Measurements from ENCODE around the gene WLS.

WLS gene

DNA sequence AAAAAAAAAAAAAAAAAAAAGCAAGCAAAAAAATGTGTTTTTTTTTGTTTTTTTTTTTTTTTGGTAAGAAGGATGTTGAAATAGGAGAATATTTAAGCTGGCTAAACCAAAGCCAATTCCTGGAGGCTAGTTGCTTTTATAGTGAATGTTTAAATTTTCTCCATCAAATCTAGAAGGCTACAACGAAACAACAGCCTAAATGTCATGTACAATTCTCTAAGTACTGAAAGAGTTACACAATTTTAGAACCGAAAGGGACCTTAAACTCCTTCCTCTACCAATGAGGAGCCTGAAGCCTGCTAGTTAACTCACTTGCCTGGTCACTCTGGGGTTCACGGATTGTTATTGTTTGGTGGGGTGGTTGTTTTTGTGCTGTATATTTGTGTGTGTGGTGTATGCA is 3.5 kb downstream of the WLS start:
- DNase-seq (ENCODE audit: low spot score) = no peak
- FAIRE-seq = no peak

DNA sequence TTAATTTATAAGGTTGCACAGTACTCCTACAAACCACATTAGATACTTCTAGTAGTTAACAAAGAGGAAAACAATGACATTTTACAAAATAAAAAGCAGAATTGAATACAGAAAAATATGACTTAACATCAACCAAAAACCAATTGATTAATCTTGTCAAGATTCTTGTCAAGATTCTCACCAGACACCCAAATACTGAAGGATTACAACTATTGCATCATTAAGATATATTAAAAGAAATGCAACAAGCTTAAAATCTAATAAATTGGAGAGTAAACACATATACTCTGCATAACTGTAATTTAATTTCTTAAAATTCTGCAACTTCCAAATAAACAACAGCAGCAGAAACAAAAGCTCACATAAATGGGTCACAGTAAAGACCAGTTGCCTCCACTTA is 4.7 kb downstream of the WLS start:
- DNase-seq (ENCODE audit: low spot score) = no peak

DNA sequence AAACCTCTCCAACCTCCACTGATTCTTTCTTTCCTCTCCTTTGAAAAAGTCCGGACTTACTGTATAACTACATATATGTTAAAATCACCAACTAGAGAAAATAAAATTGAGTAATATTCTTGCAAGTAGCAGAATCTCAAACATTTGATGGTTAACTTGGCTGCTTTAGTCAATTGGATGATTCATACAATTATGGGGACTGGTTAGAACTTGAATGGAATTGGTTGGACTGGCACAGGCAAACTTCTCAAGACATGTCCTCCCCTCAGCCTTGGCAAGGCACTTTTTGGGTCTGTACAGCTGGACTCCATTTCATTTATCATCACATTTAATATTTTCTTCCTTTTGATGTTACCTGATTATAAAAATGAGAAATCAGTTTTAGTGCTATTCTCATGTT is 6.5 kb downstream of the WLS start:
- FAIRE-seq (no peak), DNase-seq (ENCODE audit: low spot score) (no peak)

More for the DNA sequence above, 4.7 kb downstream of the WLS start:
- FAIRE-seq = no peak

DNA sequence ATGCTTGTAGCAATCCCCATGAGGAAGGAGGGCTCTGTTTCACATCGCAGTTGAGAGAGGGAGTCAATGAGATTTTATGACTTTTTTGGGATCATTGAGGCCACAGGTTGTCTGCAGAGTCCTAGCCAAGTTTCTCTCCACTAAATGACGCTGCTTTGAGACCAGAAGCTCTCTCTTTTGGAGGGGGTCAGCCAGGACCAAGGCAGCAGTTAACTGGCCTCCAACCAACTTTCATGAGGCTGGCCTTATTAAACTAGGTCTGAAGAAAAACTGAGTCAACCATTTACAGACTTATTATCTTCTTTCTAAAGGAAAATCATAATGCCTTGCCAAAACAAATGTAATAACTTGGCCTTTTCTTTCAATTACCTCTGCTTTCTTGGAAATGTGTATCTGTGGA is 8.6 kb downstream of the WLS start:
- DNase-seq (ENCODE audit: low spot score) = no peak
- FAIRE-seq = no peak

DNA sequence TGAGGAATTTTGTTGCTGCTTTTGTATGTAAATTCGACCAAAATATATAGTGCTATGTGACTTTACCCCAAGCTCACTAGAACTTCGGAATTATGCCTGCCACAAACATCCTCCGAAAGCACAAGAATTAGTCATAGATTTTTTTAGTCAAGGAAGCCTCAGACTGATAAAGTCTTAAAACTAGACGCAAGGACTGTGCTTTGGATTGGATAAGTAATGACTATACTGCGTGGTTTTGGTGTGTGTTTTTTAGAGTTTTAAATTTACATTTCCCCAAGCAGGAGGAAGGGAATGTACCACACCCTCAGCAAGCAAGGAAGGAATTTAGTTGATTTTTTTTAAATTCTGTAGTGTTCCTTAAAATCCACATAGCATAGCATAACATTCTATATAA is 10.3 kb downstream of the WLS start:
- FAIRE-seq (no peak), DNase-seq (ENCODE audit: low spot score) (no peak)

DNA sequence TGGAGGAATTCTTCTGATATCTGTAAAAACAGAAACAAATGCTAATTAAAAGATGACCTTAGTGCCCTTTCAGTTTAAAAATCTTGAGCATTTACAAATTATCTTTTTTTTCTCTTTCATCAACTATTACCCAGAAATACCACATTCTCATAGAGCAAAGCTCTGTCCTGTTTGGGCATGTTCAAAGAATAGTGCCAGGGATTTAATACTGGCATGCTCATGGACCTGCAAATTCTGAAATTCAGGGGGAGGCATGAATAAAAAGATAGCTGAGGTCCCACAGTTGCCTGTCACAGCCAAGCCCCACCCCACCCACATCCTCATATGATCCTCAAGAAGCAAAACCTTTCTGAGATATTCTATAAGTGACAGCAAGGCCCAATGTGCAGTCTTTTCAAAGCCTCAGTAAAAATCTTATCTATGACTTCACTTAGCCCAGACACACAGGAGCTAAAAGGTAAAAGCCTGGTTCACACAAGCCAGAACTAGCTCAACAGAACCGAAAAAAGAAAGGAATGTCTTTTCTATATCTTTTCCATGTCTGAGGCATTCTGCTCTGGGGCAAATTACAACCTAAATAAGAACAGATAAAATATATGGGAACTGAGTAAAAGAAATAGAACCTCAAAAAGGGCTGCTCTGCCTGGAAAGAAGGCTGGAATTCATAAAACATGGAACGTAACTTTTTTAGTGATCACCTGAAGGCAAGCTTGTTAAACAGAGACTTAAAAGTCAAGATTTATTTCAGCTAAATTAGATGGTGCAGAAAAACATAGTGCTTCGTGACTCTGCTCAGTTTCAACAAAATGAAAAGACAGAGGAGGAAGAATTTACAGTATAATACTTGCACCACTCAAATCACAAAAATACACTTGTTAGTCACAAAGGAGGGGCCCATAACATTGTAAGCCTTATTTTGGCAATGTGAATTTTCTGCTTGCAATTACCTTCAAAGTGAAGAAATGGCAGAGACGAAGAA is 11.0 kb downstream of the WLS start:
- FAIRE-seq (no peak), DNase-seq (ENCODE audit: low spot score) (no peak)

DNA sequence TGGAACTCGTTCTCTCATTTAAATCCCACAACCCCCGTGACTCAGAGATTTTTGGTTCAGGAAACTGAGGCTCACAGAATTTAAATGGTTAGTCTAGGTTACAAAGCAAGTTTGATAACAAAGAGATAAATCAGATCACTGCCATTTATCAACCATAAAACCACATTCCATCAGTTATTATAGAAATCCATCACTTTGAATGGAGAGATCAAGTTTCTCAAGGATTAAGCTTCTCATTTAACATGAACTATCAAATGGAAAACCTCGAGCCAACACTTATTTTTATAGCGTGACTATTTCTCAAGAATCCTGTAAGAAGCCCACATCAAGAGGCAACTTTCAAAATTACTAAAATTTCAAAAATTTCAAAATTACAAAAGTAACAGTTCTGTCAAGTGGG is 11.9 kb downstream of the WLS start:
- DNase-seq (ENCODE audit: low spot score) (no peak), FAIRE-seq (no peak)

DNA sequence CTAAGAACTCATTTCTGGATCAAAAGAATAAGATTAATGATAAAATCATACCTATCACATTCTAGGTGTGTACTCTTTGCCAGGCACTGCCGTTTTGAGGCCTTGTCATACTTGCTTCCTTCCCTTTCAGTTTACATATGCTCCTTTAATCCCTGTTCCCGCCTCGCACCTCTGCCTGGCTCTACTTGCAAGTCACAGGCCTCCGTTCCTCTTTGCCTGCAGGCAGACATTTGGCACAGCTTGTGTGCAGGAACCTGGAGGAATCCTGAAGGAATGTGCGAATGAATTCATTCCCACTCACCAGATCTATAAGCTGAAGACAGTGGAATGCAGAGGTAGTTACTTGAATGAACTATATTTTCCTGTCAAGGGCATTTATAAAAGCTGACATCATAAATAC is 13.8 kb downstream of the WLS start:
- FAIRE-seq (no peak), DNase-seq (ENCODE audit: low spot score) (no peak)

DNA sequence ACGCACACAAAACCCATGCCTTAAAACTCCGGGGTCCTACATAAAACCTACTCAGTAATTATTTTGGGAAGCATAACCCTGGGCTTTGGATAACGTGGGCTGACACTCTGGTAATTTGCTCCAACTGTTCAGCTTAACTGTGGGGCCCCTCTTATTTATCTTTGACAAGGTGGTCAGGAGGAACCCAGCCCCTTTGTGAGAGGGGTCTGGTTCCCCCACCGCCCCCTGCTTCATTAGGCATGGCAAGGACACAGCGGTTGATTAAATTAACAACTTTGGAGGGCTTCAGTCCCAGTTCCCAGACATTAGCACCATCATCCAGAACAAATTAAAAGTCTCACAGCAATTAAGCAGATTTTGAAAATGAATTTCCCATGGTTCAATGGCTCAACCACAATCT is 14.7 kb downstream of the WLS start:
- no peak for FAIRE-seq
- no peak for DNase-seq (ENCODE audit: low spot score)

DNA sequence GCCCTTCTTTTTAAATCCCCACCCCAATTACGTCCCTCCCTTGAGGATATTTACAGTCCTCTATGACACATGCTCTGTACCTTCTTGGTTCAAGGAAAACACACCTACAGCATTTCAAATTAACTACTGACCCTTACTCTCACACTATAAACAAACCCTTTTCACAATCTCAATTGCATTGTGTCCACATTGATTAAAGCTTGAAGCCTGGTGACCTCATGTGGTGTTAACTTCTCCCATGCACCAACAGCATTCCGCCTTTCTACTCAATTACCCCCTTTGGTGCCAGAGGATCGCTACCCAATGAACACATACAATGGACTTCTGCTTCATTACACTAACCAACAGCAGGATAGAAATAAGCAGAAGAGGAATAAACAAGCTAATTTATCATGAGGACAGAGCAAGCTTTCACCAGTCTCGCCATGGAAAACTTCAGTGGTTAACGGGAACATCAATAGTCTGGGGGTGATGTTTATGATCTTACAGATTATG is 15.2 kb downstream of the WLS start:
- FAIRE-seq (peak; percentile 9), DNase-seq (ENCODE audit: low spot score) (no peak)

DNA sequence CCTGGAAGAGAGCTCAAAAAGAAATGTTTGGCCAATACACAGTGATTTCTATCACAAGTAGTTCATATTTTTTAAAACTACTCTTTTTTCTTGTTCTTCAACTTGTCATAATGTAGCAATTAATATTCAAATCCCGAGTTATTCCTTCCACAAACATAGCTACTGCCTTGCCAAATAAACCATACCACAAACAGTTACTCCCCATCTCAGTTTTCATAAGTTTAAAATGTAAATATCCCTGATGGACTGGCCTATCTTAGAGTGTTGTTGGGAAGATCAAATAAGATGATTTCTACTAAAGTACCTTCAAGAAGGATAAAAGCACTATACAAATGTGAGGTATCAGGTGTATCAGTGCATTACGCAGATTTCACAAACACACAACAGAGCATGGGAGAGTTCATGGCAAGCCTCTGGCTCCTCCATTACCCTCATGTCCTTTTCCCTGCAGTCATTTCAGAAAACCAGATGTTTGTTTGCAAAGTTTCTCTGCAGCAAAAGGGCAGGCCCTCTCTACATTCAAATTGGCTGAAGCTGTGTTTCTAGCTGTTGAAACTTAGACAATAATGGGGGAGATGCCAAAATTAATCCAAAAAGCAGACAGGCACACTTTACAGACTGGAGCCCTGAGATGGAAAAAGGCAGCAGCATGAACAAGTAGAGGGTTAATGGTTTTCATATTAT is 16.1 kb downstream of the WLS start:
- FAIRE-seq = no peak
- no peak for DNase-seq (ENCODE audit: low spot score)

DNA sequence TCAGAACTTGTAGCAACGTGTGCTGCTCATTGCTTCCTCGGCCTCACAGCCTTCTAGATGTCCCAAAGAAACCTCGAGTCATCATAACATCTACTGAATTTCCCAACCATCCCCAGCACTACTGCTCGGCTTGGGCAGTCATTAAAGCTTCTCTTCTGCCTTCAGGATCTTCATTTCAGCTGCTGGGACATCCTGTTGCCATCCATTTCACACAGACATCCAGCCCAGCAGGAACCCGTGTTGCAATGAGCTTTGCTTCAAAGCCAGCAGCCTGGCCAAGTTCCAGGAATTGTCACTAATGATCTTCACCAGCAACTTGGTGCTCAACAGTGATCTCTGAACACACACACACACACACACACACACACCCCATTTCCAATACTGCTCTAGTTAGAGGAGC is 18.5 kb downstream of the WLS start:
- DNase-seq (ENCODE audit: low spot score) = no peak
- no peak for FAIRE-seq

DNA sequence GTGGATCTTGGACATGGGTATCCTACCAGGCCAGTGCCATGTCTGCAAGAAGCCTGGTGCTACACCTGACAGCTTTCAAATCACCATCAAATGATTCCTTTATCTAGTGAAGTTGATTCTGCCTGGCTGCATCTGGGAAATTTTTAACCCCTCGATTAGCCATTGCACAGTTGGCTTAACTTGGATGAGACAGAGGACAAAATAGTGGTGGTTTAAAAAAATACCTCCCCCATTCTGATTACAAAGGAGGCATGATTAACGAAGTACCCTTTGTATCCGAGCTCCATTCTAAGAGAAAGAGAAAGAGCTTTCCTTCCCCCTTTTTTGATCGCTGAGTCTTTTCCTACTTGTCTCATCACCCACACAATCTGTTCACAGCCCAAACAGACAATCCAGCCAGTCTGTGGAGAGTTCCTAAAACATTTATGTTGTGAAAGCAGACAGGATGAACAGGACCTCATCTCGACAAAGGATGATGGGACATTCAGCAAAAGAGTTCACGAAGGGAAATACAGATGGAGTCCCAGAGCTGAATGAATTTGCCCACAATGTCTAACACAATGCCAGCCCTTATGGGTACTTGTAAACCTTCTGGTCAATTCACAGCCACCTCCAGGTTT is 20.5 kb downstream of the WLS start:
- FAIRE-seq (no peak), DNase-seq (ENCODE audit: low spot score) (no peak)

DNA sequence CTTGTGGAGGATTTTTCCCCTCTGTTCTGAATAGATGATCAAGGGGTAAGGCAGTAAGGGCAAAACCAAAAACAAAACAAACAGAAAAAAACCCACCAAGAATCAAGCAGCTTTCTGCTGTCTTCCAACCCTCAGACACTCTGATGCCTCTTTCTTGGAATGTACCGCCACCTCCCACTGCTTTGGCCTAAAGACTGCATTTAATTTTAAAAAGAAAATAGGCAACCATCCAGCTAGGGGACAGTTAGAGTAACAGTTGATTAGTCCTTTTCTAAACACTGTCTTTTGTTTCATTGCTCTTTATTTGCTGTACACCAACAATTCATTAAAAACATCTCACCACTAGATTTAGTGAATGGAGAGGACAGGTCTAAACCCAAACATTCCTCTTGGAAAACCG is 21.5 kb downstream of the WLS start:
- no peak for FAIRE-seq

DNA sequence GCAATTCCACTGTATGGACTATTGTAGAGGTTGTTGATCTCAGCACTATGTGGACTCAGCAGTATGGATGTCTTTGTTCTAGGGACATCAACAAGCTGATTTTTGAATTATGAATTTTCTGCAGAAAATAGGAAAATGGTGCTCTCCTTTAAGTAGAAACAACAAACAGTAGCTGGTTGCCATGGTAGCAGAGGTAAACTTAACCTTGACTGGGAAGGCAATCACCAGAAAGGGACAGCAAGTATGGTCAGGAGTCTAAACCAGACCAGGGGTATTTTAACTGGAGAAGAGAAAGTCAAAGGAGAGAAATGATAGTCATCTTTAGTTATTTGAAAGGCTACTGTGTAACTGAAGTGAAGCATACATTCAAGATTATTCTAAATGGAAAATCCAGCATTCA is 22.3 kb downstream of the WLS start:
- FAIRE-seq (no peak), DNase-seq (ENCODE audit: low spot score) (no peak)

More for the DNA sequence above, 21.5 kb downstream of the WLS start:
- no peak for DNase-seq (ENCODE audit: low spot score)

DNA sequence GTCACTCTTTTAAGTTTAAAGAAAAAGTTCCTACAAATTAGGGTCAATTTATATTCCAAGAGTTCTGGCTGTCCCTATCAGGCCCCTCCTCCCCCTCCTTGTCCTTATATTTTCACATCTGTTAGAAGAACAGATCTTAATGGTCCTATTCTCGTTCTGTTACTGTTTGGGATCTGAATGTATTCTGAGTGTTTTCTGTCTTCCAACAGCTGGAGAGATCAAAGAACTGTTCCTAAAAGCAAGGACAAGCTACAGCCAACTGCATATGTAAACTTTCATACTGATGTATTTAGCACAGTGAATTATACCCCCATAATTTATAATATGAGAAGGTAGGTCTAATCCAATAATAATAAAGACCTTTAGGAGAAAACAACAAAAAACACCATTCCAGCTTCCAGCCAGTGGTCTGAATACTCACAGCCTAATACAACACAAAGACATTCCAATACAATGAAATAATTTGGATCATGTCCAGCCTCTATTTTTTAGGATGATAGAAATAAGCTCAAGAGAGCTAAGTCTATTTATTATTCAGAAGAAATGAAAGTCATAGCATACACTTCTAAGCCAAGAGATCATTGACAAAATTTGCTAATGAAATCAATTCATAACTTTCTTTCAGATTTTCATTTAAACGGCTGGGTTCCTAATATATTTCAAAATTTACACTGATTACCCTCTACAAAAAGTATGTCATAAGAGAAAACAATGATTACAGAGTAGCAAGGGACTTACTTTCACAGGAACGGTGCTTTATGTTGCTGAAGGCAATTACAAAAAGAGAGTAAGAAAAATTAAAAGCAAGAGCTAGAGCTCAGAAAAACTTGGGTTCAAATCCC is 25.3 kb downstream of the WLS start:
- DNase-seq (ENCODE audit: low spot score) = peak; percentile 44
- no peak for FAIRE-seq

DNA sequence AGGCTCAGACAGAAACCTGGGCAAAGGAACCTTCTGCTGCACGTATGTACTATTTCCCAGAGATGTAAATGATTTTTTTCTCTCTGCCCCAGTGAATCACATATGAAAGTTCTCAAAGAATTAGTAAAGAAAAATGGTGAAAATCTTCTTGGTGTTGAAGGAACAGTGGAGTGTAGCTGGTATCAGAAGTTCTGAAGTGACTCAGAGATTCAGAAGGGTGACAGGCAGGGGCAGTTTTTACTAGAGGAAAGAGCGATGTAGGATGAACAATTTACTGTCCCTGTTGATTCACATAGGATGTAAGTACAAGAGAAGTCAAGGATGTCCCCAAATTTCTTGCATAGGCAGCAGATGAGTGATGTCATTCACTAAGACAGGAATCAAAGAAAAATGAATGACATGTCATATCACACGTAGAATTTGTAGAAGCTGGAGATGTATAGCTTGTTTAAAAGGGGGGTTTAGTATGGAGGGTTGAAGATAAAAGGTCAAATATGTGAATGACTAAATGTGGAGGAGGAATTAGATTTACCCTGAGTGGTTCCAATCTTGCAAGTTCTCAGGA is 26.4 kb downstream of the WLS start:
- no peak for FAIRE-seq
- no peak for DNase-seq (ENCODE audit: low spot score)

DNA sequence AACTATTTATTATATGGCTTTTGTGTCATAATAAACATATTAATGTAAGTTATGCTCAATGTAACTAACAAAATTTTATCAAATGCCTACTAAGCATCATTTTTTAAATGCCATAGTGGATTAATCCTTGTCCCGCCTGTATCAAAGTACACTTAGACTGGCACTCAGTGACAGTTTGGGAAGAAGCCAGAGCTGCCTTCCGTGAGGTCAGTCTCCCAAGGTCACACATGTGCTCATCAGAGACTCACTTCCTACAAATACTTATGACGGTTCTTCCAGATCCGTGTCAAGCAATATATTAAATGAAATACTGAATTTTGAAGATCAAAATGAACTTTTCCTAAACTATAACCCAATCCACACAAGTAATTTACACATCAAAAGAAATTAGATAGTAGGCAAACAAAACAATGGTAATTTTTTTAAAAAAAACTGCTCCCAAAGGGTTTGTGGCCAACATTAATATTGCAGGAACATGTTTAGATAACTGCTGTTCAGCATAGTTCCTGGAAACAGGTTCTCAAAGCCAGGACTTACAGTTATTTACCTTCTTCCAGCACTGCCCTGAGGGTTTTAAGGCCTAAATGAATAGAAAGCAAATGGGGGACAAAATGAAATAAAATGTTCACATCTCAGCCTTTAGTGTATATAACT is 27.2 kb downstream of the WLS start:
- FAIRE-seq (no peak), DNase-seq (ENCODE audit: low spot score) (no peak)

DNA sequence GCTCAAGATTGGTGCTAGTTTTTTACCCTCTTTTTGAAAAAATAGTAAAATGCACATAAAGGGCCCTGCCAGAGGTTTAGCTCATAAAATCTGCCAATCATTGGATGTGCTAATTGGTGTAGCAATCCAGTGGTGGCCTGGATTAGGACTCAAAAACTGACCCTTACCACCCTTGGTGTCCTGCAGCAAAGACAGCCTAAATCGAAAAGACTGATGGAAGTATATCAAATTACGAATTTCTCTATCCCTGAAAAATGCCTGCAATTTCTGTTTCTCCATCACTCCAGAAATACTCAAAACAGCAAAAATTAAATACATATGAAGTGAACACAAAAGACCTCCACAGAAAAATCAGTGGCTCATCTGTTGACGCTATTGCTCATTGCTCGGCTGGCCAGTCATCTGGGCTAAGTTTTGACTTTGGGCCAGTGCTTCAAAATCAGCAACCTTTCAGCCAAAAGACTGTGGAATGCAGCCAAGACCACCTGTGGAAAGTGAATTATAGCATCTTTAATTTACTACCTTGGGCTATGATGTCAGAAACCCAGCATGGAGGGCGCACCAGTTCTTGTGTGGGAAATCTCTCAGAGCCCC is 30.0 kb downstream of the WLS start:
- FAIRE-seq = no peak
- DNase-seq (ENCODE audit: low spot score) = no peak
